Stimulated activated CD4-positive, alpha-beta T cell treated with anti-CD3 and anti-CD28 coated beads, Interleukin-15, amount 100 ng/mL, for 48 hours (primary cell): Measurements from ENCODE around the gene ANAPC2.

Source experiments
- DNase-seq, 2 donors: peaks; one replicate each; pipeline ENCODE4 v3.0.0-alpha.2; 2020; ENCODE audit warnings: low read depth in 2 of 2

The ANAPC2 gene

DNA sequence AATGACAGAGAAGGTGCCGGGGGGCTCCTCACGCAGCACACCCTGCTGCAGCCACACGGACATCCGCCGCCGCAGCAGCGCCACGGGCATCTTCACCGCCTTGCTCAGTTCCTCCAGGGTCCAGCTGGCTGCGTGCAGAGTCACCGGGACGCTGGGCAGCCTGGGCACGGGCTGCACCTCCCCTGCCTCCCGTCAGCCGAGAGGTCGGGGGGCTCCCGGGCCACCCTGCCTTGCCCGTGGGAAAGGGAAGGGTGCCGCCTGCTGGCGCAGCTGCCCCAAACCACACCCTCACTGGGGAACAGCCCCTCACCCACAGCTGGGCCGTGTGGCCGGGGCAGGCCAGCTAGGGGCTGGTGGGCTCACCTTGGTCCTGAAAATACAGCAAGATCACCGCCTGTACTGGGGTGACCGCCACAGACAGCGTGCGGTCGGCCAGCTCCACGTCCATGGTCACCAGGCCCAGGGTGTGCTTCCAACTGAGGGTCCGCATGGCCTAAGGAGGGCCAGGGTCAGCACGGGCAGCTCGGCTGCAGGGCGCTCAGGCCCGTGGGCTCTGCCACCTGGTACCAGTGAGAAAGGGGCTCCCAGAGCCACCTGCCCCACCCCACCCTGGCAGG, 12.9 kb downstream of the ANAPC2 start:
- no peak for DNase-seq

DNA sequence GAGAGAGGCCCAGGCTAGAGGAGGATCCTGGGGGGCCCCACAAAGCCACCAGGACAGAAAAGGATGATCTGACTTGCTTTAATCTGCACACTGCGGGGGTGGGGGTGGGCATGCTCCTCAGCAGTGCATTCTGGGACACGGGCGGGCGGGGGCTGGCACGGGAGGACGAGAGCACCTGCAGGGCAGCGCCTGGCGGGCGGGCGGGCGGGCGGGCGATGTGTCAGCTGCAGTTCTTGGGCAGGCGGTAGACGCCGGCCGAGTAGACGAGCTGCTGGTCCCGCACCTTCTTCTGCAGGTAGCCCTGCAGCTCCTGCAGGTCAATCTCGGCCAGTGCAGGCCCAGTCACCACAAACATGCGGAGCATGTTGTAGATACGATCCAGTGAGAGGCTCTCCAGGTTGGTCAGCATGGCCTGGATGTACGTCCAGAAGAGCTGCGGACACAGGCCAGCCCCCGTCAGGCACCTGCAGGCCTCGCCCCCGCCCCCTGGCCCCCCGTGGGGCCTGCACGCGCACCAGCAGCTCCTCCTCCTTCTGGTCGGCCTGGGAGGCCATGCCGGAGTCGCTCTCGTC, 13.6 kb downstream of the ANAPC2 start:
- DNase-seq: no peak

DNA sequence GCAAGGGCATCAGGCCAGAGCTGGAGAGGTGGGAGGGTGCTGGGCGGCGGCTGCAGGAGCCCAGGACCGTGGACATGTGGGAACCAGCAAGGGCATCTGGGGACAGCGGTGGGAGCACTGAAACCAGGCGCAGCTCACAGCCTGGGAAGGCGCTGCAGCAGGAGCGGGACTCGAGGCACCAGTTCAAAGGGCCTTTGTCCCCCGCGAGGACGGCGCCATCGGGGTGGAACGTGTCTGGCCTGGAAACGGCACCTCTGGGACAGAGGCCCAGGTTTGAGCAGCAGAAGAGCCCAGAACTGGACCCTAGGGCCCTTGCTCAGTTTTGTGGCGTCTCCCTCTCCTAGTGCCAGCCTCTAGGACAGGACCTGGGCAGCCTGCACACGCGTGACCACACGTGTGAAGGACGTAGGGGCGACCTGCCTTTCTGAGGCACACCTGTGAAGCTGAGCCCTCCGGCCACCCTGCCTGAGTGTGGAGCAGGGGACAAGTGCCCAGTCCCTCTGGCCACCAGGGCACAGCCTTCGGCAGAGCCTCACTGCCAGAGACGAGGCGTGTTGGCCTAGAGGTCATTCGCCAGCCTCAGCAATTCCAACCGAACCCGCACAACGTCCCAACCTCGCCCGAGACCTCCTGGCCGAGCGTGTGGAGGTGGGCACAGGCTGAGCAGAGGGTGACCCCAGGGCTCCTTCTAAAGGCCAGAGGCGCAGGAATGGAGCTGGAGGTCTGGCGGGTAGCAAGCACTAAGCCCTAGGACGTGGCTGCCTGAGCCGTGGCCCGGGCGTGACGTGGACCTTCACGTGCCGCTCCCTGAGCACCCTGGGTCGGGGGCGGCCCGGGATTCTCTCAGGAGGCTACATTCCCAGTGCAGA, 14.3 kb downstream of the ANAPC2 start:
- DNase-seq: no peak

DNA sequence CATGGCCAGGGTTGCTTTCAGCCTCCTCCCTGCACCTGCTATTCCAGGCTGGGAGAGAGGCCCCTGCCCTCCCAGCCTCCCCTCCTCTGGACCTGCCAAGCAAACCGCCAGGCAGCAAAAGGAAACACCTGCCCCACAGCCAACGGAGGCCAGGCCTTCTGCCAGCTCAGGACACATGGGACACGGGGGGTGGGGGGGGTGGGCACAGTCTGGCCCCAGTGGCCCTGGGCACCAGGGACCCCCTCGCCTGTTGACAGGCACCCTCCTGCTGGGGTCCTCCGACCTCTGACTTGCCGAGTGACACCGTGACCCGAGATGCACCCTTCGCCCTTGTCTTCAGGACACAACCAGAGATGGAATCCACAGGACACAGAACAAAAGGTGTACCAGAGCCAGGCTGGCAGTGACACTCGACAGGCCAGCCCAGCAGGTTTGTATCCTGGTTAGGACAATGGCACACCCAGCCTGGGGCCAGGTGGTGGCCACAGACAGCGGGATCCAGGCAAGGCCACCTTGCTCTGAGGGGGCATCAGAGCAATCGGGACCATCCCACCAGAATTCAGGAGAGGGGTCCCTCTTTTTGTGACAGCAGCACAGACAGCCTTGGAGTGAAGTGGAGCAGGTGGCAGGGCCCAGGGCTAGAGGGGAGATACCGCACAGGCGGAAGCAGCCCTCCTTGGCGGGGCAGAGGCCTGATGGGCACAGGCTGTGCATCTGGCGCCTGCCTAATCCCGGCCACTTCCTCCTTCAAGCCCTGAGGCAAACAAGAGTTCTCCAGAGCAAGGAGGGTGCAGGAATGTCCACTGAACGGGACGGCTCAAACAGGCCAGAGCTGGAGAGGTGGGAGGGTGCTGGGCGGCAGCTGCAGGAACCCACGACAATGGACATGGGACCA, 15.2 kb downstream of the ANAPC2 start:
- no peak for DNase-seq

DNA sequence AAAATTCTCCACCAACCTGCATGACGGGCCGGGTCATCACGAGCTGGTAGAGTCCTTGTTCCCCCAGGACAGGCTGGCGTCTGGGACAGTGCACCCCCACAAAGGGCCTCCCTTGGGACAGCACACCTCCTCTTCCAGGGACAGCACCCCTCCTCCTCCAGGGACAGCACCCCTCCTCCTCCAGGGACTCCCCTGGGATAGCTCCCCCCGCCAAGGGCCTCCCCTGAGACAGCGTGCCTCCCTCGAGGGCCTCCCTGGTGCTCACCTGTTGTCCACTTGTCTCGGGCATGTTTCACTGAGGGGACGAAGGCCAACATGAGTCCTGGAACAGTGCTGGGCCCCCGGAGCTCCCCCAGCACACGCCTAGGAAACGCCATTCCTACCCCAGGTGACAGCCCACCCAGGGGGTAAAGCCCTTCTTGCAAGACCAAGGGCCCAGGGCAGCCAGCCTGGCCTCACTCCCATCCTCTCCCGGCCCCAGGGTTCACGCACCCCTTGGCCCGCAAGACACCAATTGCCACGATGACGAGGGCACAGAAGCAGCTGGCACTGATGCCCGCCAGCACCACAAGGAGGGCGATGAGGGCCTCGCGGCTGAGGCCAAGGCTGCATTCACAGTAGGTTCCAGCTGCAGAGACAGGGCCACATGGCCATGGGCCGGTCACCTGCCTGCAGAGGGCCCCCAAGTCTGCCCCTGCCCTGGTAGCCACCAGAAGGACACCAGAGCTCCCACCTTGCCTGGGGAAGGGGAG, 17.0 kb downstream of the ANAPC2 start:
- no peak for DNase-seq

- DNase-seq: no peak
Measured at GRCh38 chr9:137170486-137171148, 17.7 kb downstream of the ANAPC2 start.

DNA sequence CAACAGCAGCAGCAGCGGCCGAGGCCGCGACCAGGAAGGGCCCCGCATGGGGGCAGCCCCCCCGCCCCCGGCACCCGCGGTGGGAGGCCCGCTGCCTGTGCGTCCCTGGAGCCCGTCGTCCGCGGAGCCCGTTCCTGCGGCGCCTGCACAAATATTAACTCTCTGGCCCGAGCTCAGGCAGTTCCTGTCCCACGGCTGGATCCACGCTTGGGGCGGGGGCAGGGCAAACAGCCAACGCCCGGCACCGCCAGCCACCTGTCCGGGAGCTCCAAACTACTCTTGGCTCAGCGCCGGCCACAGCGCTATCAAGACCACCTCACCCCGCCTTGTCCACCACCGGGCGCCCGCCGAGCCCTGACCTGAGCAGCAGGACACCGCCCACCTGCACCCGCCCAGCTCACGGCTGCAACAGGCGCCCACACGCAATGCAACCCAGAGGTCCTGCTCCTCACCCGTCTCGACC, 18.4 kb downstream of the ANAPC2 start, which contains the start of gene LRRC26:
TSS of gene LRRC26 (minus strand) at position 156 of the 463 bp plus-strand sequence. CDS start at position 48, 108 bp downstream.
- no peak for DNase-seq

- DNase-seq: no peak
Measured at GRCh38 chr9:137168904-137169856, 19.2 kb downstream of the ANAPC2 start.

GRCh38 chr9:137168573-137168903, 19.8 kb downstream of the ANAPC2 start:
- no peak for DNase-seq

GRCh38 chr9:137167747-137168572, 20.4 kb downstream of the ANAPC2 start:
- DNase-seq: no peak

DNA sequence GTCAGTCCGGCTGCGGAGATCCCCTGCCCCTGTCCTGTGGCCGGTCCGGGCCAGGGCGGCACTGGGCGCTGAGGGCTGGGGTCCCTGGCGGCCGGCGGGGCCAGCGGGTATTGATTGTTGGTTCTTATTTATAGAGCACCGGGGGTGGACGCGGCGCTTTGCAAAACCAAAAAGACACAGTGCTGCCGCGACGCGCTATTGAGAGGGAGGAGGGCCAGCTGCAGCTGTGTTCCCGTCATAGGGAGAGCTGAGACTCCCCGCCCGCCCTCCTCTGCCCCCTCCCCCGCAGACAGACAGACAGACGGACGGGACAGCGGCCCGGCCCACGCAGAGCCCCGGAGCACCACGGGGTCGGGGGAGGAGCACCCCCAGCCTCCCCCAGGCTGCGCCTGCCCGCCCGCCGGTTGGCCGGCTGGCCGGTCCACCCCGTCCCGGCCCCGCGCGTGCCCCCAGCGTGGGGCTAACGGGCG, 21.0 kb downstream of the ANAPC2 start:
- DNase-seq: no peak

DNA sequence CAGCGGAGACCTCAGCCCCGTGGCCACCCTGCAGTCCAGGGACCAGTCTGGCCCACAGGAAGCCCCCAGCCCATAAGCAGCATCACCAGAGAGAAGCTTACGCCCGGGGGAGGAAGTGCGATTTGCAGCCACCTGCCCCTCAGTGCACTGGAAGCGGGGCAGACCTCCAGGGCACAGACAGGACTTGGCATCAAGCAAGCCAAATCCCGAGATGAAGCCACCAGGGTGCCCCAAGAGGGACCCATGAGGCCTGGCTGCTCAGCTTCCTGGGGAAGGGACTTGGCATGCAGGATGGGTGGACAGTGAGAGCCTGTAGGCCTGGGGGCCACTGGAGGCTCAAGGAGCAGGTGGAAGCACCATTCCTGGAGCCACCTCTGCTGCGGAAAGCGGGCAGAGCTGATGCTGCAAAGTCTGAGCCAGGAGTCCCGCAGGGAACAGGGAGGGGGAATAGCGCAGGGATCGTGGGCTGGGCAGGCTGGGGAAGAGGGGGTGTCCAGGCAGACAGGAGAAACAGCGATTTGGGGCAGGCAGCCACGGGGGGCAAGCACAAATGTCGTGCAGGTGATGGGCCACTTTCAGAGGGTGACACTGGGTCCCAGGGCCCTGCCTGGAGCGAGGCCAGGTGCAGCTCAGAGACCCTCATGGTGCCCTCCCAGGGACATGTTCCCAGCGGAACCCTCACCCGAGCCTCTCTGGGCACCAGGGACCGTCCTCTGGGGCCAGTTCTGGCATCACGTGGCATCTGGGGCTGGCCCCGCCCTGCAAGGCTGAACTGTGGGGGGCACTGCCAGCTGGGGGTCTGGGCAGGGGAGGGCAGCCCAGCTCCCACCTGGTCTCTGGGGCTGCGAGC, 21.8 kb downstream of the ANAPC2 start:
- DNase-seq: no peak

- DNase-seq: no peak
Measured at GRCh38 chr9:137165250-137165836, 23.0 kb downstream of the ANAPC2 start.

- DNase-seq: no peak
Measured at GRCh38 chr9:137164370-137165249, 23.8 kb downstream of the ANAPC2 start.

DNA sequence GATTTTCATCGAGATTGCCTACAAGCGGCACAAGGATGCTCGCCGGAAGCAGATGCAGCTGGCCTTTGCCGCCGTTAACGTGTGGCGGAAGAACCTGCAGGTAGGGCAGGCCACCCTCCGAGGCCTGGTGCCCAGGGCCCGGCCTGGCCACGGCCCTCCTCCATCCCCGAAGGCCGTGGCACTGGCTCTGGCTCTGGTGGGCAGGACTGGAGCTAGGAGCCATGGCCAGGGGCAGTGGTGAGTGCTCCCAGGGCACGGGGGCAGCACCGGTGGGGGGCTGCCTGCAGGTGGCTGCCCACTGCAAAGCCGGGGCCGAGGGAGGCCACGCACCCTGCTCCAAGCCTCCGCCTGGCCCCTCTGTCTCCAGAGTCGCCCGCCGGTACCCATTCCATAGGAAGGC, 24.6 kb downstream of the ANAPC2 start:
- no peak for DNase-seq

DNA sequence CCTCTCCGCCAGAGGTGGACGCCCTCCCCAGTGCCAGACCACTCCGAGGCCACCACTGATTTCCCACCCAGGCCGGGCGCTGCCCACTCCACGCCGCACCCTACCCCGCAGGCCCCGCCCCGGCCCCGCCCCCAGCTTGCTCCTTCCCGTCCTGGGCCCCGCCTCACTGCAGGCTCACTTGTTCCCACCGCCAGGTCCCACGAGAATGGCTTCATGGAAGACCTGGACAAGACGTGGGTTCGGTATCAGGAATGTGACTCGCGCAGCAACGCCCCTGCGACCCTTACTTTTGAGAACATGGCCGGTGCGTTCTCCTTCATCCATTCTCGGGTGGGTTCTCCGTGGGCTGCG, 25.0 kb downstream of the ANAPC2 start:
- DNase-seq: no peak
